Activated naive CD8-positive, alpha-beta T cell (primary cell): ENCODE data around the gene PRR5L.
A peak's percentile ranks its signal among the peaks of the same experiment; 100 is the strongest.

ENCODE experiments used
- H3K27ac Mint-ChIP-seq: one replicate; pipeline ENCODE4 v1.8.0; 2021; ENCODE audit warnings: mixed read lengths
- H3K27me3 Mint-ChIP-seq: one replicate; pipeline ENCODE4 v1.8.0; 2021; ENCODE audit warnings: mixed read lengths
- H3K36me3 Mint-ChIP-seq: one replicate; pipeline ENCODE4 v1.8.0; 2021; ENCODE audit warnings: mixed read lengths
- H3K4me1 Mint-ChIP-seq: one replicate; pipeline ENCODE4 v1.8.0; 2021; ENCODE audit warnings: low read depth, mixed read lengths
- H3K4me3 Mint-ChIP-seq: one replicate; pipeline ENCODE4 v1.8.0; 2021; ENCODE audit warnings: mild to moderate bottlenecking, mixed read lengths
- H3K9me3 Mint-ChIP-seq: one replicate; pipeline ENCODE4 v1.8.0; 2021; ENCODE audit warnings: low read depth, mixed read lengths

The PRR5L gene

GRCh38 chr11:36381015-36381360 lies 84.9 kb downstream of the PRR5L start:
- peaks cover 14% of the 10 kb centered on the region for H3K4me1 Mint-ChIP-seq
- peaks cover 27% of the 10 kb centered on the region for H3K27me3 Mint-ChIP-seq

GRCh38 chr11:36383195-36383594 lies 87.1 kb downstream of the PRR5L start:
- Mint-ChIP-seq H3K4me3 (no peak overlapping the region), H3K36me3 (no peaks in the 10 kb centered on the region), H3K27ac (no peak overlapping the region), H3K4me1 (peaks cover 5% of the 10 kb centered on the region), H3K9me3 (no peaks in the 10 kb centered on the region), H3K27me3 (peaks cover 21% of the 10 kb centered on the region)

More at GRCh38 chr11:36381015-36381360, 84.9 kb downstream of the PRR5L start:
- no peak overlapping the region for H3K27ac Mint-ChIP-seq
- H3K4me3 Mint-ChIP-seq, result no peak overlapping the region
- no peaks in the 10 kb centered on the region for H3K36me3 Mint-ChIP-seq
- H3K9me3 Mint-ChIP-seq, result no peaks in the 10 kb centered on the region

- Mint-ChIP-seq H3K36me3 (no peaks in the 10 kb centered on the region), H3K27me3 (peaks cover 3% of the 10 kb centered on the region), H3K4me3 (no peak overlapping the region), H3K4me1 (peaks cover 3% of the 10 kb centered on the region), H3K9me3 (no peaks in the 10 kb centered on the region), H3K27ac (no peak overlapping the region)
Measured at GRCh38 chr11:36385121-36385970, 89.3 kb downstream of the PRR5L start.

- Mint-ChIP-seq H3K4me1 (peaks cover 1% of the 10 kb centered on the region), H3K27me3 (no peaks in the 10 kb centered on the region), H3K27ac (no peak overlapping the region), H3K36me3 (no peaks in the 10 kb centered on the region), H3K9me3 (no peaks in the 10 kb centered on the region), H3K4me3 (no peak overlapping the region)
Measured at GRCh38 chr11:36386411-36386810, 90.3 kb downstream of the PRR5L start.

- no peaks in the 10 kb centered on the region for H3K9me3 Mint-ChIP-seq
- no peak overlapping the region for H3K4me3 Mint-ChIP-seq
- peaks cover 8% of the 10 kb centered on the region for H3K4me1 Mint-ChIP-seq
- no peaks in the 10 kb centered on the region for H3K27me3 Mint-ChIP-seq
- H3K27ac Mint-ChIP-seq, result no peak overlapping the region
- H3K36me3 Mint-ChIP-seq, result no peaks in the 10 kb centered on the region
Measured at GRCh38 chr11:36388071-36388470, 92.0 kb downstream of the PRR5L start.

- H3K4me3 Mint-ChIP-seq, result no peak overlapping the region
- H3K27me3 Mint-ChIP-seq, result no peaks in the 10 kb centered on the region
- no peak overlapping the region for H3K27ac Mint-ChIP-seq
- no peaks in the 10 kb centered on the region for H3K36me3 Mint-ChIP-seq
- no peaks in the 10 kb centered on the region for H3K9me3 Mint-ChIP-seq
- peaks cover 8% of the 10 kb centered on the region for H3K4me1 Mint-ChIP-seq
Measured at GRCh38 chr11:36388951-36389350, 92.9 kb downstream of the PRR5L start.

- peaks cover 2% of the 10 kb centered on the region for H3K27me3 Mint-ChIP-seq
- H3K36me3 Mint-ChIP-seq, result no peaks in the 10 kb centered on the region
- H3K9me3 Mint-ChIP-seq, result no peaks in the 10 kb centered on the region
- H3K4me1 Mint-ChIP-seq, result peaks cover 11% of the 10 kb centered on the region
- H3K4me3 Mint-ChIP-seq, result no peak overlapping the region
- H3K27ac Mint-ChIP-seq, result no peak overlapping the region
Measured at GRCh38 chr11:36389811-36390210, 93.7 kb downstream of the PRR5L start.

- H3K9me3 Mint-ChIP-seq, result no peaks in the 10 kb centered on the region
- peak overlapping the region; percentile 50 for H3K27ac Mint-ChIP-seq
- peaks cover 2% of the 10 kb centered on the region for H3K27me3 Mint-ChIP-seq
- peaks cover 10% of the 10 kb centered on the region for H3K4me1 Mint-ChIP-seq
- H3K36me3 Mint-ChIP-seq, result no peaks in the 10 kb centered on the region
- H3K4me3 Mint-ChIP-seq, result no peak overlapping the region
Measured at GRCh38 chr11:36390963-36391471, 94.9 kb downstream of the PRR5L start.

- H3K36me3 Mint-ChIP-seq, result no peaks in the 10 kb centered on the region
- H3K27ac Mint-ChIP-seq, result no peak overlapping the region
Measured at GRCh38 chr11:36392196-36392595, 96.1 kb downstream of the PRR5L start.

GRCh38 chr11:36394056-36394455 lies 98.0 kb downstream of the PRR5L start:
- no peak overlapping the region for H3K4me3 Mint-ChIP-seq
- H3K36me3 Mint-ChIP-seq, result no peaks in the 10 kb centered on the region
- no peak overlapping the region for H3K27ac Mint-ChIP-seq
- H3K27me3 Mint-ChIP-seq, result peaks cover 2% of the 10 kb centered on the region
- H3K4me1 Mint-ChIP-seq, result peaks cover 10% of the 10 kb centered on the region
- H3K9me3 Mint-ChIP-seq, result no peaks in the 10 kb centered on the region

More at GRCh38 chr11:36392196-36392595, 96.1 kb downstream of the PRR5L start:
- Mint-ChIP-seq H3K4me1 (peaks cover 10% of the 10 kb centered on the region), H3K4me3 (no peak overlapping the region), H3K9me3 (no peaks in the 10 kb centered on the region), H3K27me3 (peaks cover 2% of the 10 kb centered on the region)

GRCh38 chr11:36394926-36395325 lies 98.8 kb downstream of the PRR5L start:
- Mint-ChIP-seq H3K4me3 (no peak overlapping the region), H3K36me3 (no peaks in the 10 kb centered on the region), H3K4me1 (peaks cover 10% of the 10 kb centered on the region)

GRCh38 chr11:36395978-36396736 lies 100.1 kb downstream of the PRR5L start:
- Mint-ChIP-seq H3K36me3 (no peaks in the 10 kb centered on the region), H3K27me3 (peaks cover 2% of the 10 kb centered on the region), H3K4me1 (peaks cover 15% of the 10 kb centered on the region), H3K27ac (no peak overlapping the region), H3K9me3 (no peaks in the 10 kb centered on the region), H3K4me3 (no peak overlapping the region)

More at GRCh38 chr11:36394926-36395325, 98.8 kb downstream of the PRR5L start:
- H3K9me3 Mint-ChIP-seq, result no peaks in the 10 kb centered on the region
- no peak overlapping the region for H3K27ac Mint-ChIP-seq
- peaks cover 2% of the 10 kb centered on the region for H3K27me3 Mint-ChIP-seq

- no peaks in the 10 kb centered on the region for H3K36me3 Mint-ChIP-seq
Measured at GRCh38 chr11:36398231-36398953, 102.3 kb downstream of the PRR5L start.

GRCh38 chr11:36399236-36399635 lies 103.1 kb downstream of the PRR5L start:
- H3K9me3 Mint-ChIP-seq, result no peaks in the 10 kb centered on the region
- H3K4me3 Mint-ChIP-seq, result no peak overlapping the region
- no peaks in the 10 kb centered on the region for H3K36me3 Mint-ChIP-seq
- H3K4me1 Mint-ChIP-seq, result peaks cover 7% of the 10 kb centered on the region
- H3K27me3 Mint-ChIP-seq, result peaks cover 2% of the 10 kb centered on the region
- H3K27ac Mint-ChIP-seq, result no peak overlapping the region

More at GRCh38 chr11:36398231-36398953, 102.3 kb downstream of the PRR5L start:
- Mint-ChIP-seq H3K4me3 (no peak overlapping the region), H3K4me1 (peaks cover 9% of the 10 kb centered on the region), H3K9me3 (no peaks in the 10 kb centered on the region), H3K27ac (no peak overlapping the region), H3K27me3 (peaks cover 2% of the 10 kb centered on the region)

- Mint-ChIP-seq H3K27ac (no peak overlapping the region), H3K4me1 (peaks cover 6% of the 10 kb centered on the region)
Measured at GRCh38 chr11:36399745-36400144, 103.7 kb downstream of the PRR5L start.

More at GRCh38 chr11:36399745-36400144, 103.7 kb downstream of the PRR5L start:
- Mint-ChIP-seq H3K4me3 (no peak overlapping the region), H3K36me3 (no peaks in the 10 kb centered on the region), H3K27me3 (no peaks in the 10 kb centered on the region), H3K9me3 (no peaks in the 10 kb centered on the region)
